ENCODE results near the gene ACBD6.

The ACBD6 gene

GRCh38 chr1:180243517-180244221, 258.7 kb downstream of the ACBD6 start:
- DNase-seq (ENCODE audit: low read depth in 2 of 2, low spot score in 1 of 2) = no peak

GRCh38 chr1:180241716-180242544, 260.4 kb downstream of the ACBD6 start:
- no peak for DNase-seq (ENCODE audit: low read depth in 2 of 2, low spot score in 1 of 2)

- no peak for DNase-seq (ENCODE audit: low read depth in 2 of 2, low spot score in 1 of 2)
These were observed 263.0 kb downstream of the ACBD6 start for GRCh38 chr1:180239145-180240096.

GRCh38 chr1:180238675-180239074, 263.7 kb downstream of the ACBD6 start:
- no peak for DNase-seq (ENCODE audit: low read depth in 2 of 2, low spot score in 1 of 2)
